ENCODE data around the gene C9orf78.

The C9orf78 gene

DNA sequence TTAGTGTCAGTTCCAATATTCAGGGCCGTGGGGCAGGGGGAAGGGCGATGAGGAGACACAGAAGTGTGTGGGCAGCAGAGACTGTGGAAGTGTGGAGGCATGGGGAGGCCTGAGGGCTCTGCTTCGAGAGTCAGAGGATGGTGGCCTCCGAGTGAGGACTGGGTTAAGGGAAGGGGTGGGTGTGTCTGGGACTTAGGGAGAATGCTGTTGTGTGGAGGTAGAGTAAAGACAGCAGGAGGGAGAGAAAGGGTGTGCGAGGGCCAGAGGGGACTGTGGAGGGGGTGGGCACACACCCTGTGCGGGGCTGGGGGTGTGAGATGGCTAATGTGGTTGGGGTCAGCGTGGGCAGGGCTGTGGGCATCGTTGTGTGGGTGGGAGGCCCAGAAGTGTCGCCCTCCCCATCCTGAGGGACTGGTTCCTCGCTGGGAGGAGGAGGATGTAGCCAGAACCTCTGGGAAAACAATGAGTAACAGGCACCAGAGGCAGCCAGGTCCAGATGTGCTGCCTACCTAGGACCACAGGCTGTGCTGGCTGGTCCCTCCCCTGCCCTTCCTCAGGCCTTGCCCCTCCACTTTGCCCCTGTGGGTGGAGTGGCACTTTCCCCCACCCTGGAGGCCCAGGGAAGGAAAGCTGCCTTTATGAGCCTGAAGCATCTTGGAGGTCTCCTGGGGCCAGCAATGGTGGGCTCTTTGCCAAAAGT is 4.4 kb upstream of the C9orf78 start:
- DNase-seq, result no peak

DNA sequence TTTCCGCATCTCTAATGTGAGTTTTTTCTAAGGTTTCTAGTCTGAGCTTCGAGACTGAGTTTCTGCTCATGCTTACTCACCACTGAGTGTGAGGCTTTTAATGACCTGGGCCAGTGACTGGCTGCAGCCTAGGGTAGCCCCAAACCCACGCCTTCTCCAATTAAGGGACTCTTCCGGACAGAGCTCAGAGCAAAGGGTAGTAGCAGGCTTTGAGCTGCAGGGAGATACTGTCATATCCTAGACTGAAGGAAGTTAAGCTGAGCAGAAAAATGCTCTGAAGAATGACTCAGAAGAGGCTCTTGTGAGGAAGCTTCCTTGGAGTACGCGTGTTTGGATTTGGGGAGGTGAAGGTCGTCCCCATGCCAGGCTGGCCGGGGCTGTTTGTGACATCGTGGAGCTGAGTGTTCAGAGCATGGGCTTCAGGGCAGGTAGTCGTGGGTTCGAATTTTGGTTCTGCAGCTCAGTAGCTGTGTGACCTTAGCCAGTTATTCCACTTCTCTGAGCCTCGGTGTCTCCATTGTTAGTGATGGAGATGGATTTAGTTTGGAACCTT is 3.7 kb upstream of the C9orf78 start:
- no peak for DNase-seq

DNA sequence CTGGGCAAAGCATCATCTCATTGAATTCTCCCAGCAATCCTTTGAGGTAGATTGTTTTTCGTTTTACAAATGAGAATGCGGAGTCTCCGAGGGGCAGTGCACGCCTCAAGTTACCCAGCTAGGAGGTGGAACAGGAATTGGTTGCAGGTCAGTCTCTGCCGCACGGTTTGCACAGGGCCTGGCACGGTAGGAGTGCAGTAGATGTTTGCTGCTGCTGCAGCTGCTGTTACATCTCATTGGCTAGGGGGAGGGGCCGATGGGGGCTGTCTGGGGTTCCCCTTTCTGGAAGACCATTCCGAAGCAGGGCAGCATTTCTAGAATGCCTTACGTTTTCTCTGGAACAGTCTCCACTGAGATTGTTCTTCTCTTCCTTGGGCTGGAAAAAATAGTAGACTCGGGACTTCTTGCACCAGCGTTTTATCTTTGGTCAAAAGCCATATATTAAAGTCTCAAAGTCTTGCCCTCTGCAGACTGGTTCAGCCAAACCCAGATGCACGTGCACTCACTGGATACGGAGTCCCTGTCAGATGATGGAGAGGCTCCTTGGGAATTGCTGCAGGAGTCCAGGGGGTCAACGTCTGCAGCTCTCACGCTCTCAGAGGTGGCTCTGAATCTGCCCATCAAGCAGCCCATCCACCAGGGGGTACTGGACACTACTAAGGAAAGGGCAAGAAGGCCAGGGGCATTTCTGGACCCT is 1.4 kb upstream of the C9orf78 start:
- peak in 1 of 4 experiments; percentile 10 for DNase-seq

DNA sequence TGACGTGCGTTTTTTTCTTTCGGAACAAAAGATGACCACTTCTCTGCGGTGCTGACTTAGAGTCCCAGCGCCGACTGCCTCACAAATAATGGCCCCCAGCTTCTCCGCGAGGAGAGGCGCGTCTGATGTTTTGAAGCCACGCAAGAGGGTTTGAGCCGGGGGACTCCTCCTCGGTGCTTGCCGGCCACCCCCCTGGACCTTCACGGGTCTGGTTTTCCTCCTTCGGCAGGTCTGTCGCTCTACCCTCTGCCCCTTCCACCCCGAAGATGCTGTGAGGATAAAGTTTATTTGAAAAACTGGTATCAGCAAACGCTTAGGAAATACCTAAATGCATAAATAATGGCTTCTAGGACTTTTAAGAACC is 767 bp upstream of the C9orf78 start:
- DNase-seq, result no peak

DNA sequence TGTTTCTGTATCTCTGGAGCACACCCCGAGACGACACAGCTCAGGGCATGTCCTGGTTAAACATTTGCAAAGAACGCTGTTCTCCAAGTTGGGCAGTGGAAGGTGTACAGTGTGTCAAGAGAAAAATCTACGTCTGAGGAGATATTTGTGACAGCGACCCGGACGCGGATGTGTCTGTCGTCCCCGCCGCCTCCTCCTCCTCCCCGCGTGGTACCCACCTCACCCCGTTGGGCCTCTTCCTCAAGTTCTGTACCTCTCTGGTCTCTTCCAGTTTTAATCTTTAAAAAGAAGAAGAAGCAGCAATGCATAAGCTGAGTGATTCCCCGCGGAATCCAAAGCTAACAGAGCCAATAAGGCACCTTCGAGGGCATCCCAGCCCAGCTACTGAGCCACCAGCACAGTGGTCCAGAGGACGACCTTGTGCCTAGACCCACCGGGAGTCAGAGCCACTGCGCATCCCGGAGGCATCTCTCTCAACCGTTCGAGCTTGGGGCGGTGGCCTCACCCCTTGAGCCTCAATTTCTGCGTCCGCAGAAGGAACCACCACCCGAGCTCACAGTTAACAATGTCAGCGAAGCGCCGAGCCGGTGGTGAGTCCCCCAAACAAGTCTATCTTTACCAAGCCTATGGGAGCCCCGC is 467 bp downstream of the C9orf78 start:
- DNase-seq, result peak in 2 of 4 experiments; percentile 21 to 33

DNA sequence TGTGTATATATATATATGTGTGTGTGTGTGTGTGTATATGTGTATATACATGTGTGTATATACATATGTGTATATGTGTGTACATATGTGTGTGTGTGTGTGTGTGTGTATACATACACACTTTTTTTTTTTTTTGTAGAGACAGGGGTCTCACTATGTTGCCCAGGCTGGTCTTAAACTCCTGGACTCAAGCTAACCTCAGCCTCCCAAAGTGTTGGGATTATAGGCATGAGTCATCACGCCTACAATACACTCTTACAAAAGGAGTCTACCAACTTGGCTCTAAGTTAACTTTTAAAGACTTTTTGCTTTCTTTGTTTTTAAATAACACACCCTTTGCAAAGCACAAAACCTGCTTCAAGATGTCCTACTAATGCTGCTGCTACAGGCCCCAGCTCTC is 2.1 kb downstream of the C9orf78 start:
- no peak for DNase-seq

DNA sequence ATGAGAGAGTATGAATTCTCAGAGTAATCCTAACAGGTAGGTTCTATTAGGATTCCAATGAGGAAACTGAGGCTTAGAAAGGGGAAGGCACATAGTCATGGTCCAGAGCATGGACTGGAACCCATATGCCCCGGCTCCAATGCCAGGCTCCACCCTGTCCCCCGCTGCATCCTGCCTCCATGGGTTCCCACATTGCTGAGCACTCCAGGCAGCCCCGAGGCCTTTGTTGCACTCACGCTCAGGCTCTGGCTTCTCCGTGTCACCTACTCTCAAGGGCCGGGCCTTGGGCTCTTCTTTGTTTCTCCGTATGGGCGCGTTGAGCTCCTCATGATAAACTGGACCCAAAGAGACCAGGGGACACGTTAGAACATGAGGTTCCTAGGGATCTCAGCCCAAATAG is 6.1 kb downstream of the C9orf78 start:
- no peak for DNase-seq

DNA sequence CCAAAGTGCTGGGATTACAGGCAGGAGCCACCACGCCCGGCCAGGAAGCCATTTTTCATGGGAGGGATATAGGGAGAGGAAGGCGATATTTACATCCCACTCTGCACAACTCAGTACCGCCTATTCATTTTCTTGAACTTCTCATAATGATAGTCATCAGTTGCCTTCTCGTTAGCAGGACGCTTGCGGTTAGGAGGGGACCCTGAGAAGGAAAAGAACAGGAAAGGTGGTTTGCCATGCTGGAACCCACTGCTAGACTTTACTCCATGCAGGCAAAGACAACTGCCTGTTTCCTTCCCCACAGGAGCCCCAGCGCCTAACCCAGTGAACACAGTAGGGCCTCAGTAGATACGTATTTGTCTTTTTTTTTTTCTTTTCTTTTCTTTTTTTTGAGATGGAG is 7.0 kb downstream of the C9orf78 start:
- no peak for DNase-seq

DNA sequence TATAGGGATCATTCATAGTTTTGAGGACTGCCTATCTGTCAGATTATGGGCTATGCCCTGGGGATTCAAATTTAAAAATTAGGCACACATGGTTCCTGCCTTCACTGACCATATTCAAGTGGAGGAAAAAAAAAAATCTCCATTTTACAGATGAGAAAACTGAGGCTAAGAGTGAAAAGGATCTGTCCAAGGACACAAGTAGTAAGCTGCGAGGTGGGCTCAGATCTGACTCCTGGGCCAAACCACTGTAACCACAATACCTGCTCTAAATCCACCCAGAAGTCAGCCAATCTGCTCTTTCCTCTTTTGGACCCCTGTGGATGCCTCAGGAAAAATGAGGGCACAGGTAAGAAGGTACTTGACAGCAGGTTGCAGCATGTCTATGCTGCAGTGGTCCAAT is 8.3 kb downstream of the C9orf78 start:
- no peak for DNase-seq

DNA sequence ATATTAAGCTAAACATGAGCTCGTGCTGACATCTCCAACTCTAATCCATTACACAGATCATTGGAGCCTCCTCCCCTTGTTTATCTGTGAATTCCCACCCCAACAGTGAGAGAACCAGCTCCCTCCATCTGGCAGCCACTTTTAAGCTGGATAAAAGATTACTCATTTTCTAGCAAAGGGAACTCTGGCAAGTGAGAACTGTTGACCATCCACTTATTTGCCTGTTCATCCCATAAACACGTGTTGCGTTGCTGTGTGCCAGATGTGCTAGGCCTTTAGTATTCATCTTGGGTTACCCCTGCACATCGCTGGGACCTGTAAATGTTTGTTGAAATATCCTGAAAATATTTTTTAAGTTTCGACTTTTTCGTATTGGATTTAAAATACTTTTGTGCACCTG is 8.7 kb downstream of the C9orf78 start:
- no peak for DNase-seq

DNA sequence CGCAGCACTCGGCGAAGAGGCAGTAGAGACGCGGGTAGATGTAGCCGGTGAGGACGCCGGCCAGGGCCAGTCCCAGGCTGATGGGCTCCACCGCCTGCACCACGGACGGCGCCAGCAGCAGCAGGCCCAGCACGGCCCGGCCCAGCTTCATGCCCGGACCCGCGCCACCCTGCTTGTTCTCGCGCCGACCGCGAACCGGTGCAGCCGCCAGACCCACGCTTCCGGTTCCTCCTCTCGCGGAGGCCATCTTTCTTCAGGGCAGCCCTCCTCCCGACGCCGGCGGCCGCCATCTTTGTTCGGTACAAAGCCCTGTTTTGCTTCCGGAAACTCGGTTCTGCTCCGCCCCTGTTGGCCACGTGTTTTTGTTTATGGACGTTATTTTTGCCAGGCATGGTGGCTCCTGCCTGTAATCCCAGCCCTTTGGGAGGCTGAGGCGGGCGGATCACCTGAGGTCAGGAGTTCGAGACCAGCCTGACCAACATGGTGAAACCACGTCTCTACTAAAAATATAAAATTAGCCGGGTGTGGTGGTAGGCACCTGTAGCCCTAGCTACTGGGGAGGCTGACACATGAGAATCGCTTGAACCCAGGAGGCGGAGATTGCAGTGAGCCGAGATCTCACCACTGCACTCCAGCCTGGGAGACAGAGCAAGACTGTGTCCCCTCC is 11.0 kb downstream of the C9orf78 start, which contains the start of gene TOR1A:
Gene TOR1A (minus strand): TSS at position 202 of the 667 bp plus-strand sequence. CDS start 51 bp downstream, at position 151.
- peak; percentile 80 to 86 (median 83) for DNase-seq

DNA sequence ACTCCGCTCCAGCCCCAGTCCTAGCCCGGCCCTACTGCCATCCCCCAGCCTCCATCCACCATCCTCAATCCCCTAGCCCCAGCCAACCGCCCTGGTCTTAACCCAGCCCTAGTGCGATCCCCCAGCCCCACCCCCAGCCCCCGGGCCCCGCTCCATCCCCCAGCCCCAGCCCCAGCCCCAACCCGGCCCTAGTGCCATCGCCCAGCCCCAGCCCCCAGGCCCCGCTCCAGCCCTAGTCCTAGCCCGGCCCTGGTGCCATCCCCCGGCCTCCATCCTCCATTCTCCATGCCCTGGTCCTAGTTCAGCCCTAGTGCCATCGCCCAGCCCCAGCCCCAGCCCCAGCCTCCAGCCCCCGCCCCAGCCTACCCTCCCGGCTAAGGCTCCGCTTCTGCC is 11.5 kb downstream of the C9orf78 start:
- DNase-seq, result no peak

DNA sequence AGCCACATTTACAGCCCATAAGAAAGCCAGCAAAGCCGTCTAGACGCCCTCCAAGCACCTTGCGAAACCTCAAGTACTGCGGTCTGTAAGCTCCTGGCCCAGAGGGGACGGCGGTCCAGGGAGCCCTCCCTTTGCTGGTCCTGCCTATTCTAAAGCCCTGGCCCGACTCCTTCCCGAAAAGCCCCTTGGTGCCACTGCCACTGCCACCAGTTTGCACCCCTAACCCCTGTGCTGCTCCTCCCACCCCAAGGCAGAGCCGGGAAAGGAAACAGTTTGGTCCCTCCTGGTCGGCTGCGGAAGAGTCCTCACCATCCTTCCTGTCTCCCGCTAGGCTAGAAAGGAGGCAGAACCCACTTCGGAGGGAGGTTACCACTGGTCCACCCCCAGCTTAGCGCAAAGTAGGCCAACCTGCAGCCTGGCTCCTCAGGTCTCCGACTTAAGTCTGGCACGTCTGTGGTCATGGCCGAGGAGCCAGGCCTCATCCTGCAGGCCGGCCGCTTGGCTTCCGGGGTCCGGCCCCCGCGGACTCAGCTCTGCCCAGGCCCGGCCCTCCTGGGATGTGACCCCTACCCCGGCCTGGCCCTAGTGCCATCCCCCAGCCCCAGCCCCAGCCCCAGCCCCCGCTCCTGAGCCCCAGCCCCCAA is 12.1 kb downstream of the C9orf78 start:
- no peak for DNase-seq

DNA sequence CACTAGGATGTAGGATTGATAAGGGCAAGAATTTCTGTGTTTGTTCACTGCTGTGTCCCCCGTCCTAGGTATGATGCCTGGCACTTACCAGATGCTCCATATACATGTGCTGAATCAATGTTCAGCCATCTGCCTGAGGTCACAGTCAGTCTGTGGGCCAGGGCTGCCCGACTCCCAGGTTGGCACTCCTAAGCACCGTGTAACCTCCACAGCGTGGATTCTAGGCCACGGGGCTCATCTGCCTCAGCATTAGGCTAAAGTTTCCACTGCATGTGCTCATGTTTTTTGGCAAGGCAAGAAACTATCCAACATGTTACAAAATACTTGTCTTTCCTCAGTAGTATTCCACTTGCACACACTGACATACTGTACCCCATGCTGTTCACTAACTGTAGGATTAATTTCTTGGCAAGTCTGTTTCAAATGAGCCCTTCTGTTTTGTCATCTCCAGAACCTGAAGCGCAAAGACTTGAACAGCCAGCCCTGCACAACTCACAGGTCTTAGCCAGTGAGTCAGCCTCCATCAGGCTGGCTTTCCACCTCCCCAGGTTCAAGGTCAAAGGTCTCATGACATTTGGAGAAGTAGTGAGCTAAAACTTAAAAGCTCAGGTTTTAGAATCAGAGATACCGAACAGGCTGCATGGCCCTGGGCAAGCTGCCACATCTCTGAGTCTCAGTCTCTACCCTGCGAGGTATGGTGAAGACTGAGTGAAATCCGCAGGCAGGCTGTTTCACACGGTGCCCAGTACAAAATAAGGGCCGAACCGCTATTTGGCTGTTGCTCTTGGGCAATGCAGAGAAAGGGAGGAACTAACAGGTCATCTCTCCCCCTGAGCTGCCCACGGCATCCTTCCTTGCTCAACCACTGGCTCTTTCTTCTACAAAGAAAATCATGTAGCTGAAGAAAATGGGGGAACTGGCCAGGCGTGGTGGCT is 18.3 kb downstream of the C9orf78 start:
- DNase-seq, result no peak

DNA sequence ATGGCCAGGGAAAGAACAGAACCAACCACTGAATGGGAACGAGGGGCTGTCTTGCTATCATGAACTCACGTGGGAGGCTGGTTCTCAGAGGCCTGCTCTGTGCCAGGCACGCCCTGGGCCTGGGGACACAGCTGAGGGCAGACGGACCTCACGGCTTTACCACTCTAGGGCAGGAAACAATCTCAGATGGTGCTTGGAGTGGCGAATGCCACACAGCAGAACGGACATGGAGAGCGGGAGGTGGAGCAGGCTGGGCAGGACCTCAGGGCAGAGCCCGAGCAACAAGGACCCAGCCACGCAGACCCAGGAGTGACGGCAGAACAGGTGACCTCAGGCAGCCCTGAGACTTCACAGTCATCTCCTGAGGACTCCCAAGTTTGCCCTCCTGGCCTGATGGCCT is 19.8 kb downstream of the C9orf78 start:
- no peak for DNase-seq

DNA sequence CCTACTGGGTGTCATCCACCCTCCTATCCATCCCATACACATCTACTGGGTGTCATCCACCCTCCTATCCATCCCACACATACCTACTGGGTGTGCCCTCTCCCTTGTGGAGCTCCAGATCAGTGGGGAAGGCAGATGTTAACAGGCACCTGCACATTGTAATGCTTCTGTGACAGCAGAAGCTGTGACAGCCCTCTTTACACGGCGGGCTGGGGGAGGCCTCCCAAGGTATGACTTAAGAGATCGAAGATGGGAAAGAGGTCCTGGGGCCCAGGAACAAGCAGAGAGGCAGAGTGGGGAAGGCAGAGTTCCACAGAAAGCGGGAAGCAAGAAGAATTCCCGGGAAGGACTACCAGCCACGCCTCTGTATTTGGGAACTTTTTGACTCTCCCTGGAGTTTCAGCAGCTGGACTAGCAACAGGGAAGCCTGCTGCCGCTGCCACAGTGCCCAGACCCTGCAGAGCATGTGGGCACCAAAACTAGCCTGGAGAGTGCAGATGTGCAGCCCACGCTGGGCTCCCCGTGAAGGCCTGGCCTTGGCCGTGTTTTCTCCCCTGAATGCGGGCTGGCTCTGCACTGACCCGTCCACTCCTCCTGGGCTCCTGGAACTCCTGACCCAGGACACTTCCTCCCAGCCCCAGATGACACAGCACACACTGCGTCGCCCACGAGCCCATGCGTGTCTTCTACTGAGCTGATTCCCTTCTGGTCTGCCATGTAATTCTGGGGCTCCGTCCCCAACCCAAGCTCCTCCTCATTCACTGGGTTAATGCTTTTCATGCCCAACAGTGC is 20.4 kb downstream of the C9orf78 start:
- DNase-seq, result no peak

DNA sequence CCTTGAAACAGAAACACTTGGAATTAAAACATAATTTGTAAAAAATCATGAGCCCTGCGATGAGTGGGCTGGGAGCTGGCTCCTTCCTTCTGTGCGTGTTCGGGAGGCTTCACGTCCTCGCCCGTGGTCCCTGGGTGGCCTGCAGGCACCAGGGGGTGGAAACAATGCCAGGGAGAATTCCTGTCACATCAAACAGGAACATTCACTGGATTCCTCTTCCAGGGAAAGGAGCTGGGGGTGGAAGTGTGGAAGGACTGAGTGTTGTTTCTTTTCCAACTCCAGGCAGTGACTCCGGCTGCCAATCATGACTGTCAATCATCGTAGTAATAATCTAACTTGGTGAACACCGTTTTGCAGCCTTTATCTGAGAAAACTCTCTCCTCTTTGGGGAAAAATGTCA is 21.4 kb downstream of the C9orf78 start:
- no peak for DNase-seq

DNA sequence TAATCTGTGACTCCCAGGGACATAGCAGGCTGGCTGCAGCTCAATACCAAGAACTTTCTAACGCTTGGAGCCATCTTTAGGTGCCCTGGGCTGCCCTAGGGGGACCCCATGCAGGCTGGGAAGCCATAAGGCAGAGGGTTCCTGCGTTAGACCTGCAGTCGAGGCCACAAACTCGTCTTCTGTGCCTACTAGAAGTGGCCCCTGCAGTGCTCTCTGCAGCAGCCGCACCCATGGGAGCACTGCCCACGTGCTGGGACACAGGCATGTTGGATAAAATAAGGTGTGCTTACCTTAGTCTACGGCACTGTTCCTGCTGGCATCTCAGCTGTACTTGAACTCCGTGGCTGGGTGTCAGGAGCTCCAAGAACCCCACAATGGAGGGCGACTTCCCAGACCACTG is 22.7 kb downstream of the C9orf78 start:
- no peak for DNase-seq

DNA sequence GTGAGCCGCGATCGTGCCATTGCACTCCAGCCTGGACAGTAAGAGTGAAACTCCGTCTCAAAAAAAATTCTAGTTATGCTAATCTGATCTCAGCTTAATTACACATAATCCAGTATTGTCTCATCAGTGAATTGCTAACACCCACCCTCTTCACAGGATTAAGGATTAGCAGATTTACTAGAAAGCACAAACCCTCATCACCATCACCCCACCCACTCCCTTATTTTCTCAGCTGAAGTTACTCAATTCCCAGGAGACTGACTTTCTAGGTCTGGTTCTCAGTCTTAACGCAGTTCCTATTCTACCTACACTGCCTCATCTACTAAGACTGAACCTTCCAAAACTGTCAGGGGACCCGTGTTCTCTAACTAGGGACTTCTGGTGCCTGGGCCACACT is 23.1 kb downstream of the C9orf78 start:
- no peak for DNase-seq

DNA sequence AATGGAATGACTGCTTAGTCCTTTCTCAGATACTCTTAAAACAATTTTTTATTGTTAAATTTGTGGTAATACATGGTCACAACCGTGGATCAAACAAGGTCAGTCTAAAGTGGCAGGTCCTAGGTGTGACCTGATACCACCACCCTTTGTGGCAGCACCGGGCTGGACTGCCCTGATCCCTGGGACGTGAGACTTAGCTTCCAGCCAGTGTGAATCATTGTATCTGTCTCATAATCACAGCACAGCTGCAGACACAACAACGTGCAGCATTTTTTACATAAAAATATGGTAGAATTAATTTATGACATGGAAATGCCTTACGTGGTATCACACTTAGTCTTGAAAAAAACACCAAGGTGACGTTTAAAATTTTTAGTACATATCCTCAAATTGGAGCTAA is 24.3 kb downstream of the C9orf78 start:
- no peak for DNase-seq

DNA sequence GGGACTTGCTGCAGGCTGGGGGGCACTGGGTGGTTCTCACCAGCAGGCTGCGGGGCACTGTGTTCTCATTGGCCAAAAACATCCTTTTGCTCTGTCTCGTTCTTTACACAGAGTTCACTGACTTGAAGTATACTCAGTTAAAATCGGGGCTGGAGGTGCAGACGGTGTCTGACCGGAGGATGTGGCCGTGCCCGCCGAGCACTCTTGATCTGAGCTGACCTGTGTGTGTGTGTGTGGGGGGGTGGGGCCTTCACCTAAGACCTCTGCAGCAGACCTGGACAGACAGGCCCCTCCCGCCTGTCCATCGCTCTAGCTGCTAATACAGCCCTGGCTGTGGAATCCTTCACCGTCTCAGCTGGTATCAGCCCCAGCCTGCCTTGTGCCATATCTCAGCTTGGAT is 25.0 kb downstream of the C9orf78 start:
- no peak for DNase-seq

Measured in activated CD4-positive, CD25-positive, alpha-beta regulatory T cell (primary cell).